Measurements from ENCODE around the gene SET. TPM values are rescaled to one million over a fixed set of nuclear protein-coding genes. Genes with fewer than 3 reads are reported as not detected.

The SET gene
- total RNA-seq, 4 donors from 2014 or later = 209 to 355 (median 256) TPM

GRCh38 chr9:128712451-128713410 lies 23.7 kb downstream of the SET start:
- 80% methylated on average over 1 of the region's 26 CpGs; no CpG with 5 or more reads in 1 of the 2 donors for whole genome bisulfite sequencing, 2 donors (ENCODE audit: low coverage in 1 of 2)
- no peak for ATAC-seq
- Histone ChIP-seq H3K4me1 (no peaks in the 10 kb centered on the region), H3K4me3 (no peak overlapping the region), H3K9me3 (no peaks in the 10 kb centered on the region), H3K27me3 (no peaks in the 10 kb centered on the region), H3K36me3 (peaks cover 0 to 16% of the 10 kb centered on the region in 2 donors), H3K27ac (no peak overlapping the region)
- TF ChIP-seq POLR2AphosphoS5 (IDR thresholded peaks at IDR 0.05) = no peak
- TF ChIP-seq CTCF (IDR thresholded peaks at IDR 0.05) = no peak
- TF ChIP-seq POLR2A (IDR thresholded peaks at IDR 0.05) = no peak
- TF ChIP-seq EP300 (IDR thresholded peaks at IDR 0.05) = no peak

DNA sequence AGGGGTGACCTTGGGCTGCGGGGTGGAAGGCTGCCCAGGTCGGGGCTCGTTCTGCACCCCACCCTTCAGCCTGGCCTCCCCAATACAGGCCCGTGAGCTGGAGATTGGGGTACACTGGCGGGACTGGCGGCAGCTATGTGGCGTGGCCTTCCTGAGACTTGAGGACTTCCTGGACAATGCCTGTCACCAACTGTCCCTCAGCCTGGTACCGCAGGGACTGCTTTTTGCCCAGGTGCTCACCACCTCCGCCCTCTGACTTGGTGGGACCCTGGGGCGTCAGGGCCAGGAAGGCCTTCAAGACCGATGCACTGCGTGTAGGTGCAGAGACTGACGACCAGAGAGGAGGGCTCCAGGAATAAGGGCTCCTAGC lies 24.4 kb downstream of the SET start:
- Histone ChIP-seq H3K9me3 (no peaks in the 10 kb centered on the region), H3K27ac (no peak overlapping the region), H3K4me3 (no peak overlapping the region), H3K27me3 (no peaks in the 10 kb centered on the region), H3K36me3 (peaks cover 0 to 16% of the 10 kb centered on the region in 2 donors), H3K4me1 (no peaks in the 10 kb centered on the region)
- TF ChIP-seq POLR2AphosphoS5 (IDR thresholded peaks at IDR 0.05) (no peak), POLR2A (IDR thresholded peaks at IDR 0.05) (no peak), CTCF (IDR thresholded peaks at IDR 0.05) (no peak), EP300 (IDR thresholded peaks at IDR 0.05) (no peak)
- no peak for ATAC-seq
- no CpG with 5 or more reads among the region's 13 CpGs for WGBS, 2 donors (ENCODE audit: low coverage in 1 of 2)

DNA sequence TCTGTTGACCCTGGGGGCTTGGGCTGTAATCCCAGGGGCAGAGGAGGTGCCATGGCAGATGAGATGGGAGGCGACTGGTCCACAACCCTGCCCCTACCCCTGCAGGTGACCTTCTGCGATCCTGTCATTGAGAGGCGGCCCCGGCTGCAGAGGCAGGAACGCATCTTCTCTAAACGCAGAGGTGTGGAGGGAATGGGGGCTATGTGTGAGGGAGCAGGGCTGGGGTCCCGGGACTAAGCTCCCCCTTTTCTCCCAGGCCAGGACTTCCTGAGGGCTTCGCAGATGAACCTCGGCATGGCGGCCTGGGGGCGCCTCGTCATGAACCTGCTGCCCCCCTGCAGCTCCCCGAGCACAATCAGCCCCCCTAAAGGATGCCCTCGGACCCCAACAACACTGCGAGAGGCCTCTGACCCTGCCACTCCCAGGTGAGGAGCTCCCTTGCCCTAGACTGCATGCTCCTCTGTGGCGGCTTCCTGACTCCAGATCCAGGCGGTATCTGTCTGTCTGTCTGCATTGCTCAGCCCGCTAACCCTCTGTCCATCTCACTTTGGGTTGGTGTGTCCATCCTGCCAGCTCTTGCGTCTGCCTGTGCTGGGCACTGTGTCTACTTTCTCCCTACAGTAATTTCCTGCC lies 25.0 kb downstream of the SET start:
- Histone ChIP-seq H3K27me3 (no peaks in the 10 kb centered on the region), H3K27ac (no peak overlapping the region), H3K36me3 (peaks cover 0 to 16% of the 10 kb centered on the region in 2 donors), H3K4me3 (no peak overlapping the region), H3K4me1 (no peaks in the 10 kb centered on the region), H3K9me3 (no peaks in the 10 kb centered on the region)
- no peak for TF ChIP-seq POLR2A (IDR thresholded peaks at IDR 0.05)
- TF ChIP-seq POLR2AphosphoS5 (IDR thresholded peaks at IDR 0.05) = no peak
- TF ChIP-seq CTCF (IDR thresholded peaks at IDR 0.05) = no peak
- no peak for TF ChIP-seq EP300 (IDR thresholded peaks at IDR 0.05)
- ATAC-seq = no peak
- WGBS, 2 donors (ENCODE audit: low coverage in 1 of 2) = 93 to 100% methylated on average over 3 to 5 of the region's 19 CpGs

DNA sequence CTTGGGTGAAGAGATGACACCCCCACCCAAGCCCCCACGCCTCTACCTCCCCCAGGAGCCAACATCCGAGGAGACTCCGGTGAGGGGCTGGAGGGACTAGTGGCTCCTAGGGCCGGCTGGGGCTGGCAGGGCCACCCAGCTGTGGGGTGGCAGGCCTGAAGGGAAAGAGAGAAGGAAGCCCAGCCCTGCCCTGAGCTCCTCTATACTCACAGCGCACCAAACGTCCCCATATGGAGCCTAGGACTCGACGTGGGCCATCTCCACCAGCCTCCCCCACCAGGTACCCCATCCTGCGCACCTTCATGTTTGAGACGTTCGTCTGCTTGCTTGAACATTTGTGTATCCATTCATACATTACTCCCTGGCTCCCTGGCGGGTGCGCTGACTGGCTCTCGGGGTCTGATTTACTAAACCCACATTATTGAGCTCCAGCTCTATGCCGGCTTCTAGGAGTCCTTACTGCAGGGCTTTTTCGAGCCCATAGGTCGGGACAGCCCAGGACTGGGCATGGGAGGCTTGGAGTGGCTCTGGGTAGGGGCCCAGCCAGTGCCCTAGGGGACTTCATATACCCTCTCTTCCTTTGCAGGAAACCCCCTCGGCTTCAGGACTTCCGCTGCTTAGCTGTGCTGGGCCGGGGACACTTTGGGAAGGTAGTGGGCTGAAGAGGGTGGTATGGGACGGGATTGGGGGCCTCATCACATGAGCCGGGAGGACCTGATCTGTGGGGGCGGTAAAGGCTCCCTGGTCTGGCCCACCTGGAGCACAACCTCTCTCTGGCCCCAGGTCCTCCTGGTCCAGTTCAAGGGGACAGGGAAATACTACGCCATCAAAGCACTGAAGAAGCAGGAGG lies 25.8 kb downstream of the SET start:
- Histone ChIP-seq H3K4me3 (no peak overlapping the region), H3K4me1 (no peaks in the 10 kb centered on the region), H3K27ac (no peak overlapping the region), H3K36me3 (peaks cover 0 to 16% of the 10 kb centered on the region in 2 donors), H3K27me3 (no peaks in the 10 kb centered on the region), H3K9me3 (no peaks in the 10 kb centered on the region)
- no peak for ATAC-seq
- 88 to 100% methylated on average over 1 to 11 of the region's 24 CpGs for WGBS, 2 donors (ENCODE audit: low coverage in 1 of 2)
- TF ChIP-seq CTCF (IDR thresholded peaks at IDR 0.05) (no peak), EP300 (IDR thresholded peaks at IDR 0.05) (no peak), POLR2AphosphoS5 (IDR thresholded peaks at IDR 0.05) (no peak), POLR2A (IDR thresholded peaks at IDR 0.05) (no peak)

Measured in gastroesophageal sphincter (tissue), 4 donors.